Measurements from ENCODE around the gene PARP6.

The PARP6 gene

DNA sequence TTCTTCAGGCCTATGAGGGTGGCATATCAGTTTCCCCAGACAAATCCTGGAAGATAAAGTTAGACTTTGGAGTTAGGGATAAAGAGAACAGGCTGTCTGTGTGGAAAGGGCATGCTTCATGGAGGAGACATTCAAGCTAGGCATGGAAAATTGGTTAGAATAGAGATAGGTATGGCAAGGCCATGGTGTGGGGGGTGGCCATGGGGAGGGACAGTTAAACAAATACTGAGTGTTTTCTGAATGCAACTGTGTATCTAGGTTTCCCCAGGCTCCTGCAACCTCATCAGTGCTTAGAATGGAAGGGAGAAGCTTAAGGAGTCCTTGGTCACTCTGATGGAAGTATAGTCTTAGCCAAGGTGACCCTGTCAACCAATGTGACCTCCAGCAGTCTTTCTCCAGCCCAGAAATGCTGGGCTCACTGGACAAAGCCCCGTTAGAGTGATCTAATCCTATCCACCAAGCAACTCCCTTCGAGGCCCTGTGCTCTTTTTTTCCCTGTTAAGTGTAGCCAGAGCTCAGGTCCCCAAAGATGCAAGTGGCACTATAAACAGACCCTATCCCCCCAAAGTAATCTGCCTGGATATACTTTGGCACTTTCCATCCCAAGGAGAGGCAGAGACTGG, 35.9 kb downstream of the PARP6 start:
- in situ Hi-C loops (cut with MboI; ENCODE audit: low pct_unique_long_range_greater_than_20kb, low sequenced_read_pairs), result no loop called here

DNA sequence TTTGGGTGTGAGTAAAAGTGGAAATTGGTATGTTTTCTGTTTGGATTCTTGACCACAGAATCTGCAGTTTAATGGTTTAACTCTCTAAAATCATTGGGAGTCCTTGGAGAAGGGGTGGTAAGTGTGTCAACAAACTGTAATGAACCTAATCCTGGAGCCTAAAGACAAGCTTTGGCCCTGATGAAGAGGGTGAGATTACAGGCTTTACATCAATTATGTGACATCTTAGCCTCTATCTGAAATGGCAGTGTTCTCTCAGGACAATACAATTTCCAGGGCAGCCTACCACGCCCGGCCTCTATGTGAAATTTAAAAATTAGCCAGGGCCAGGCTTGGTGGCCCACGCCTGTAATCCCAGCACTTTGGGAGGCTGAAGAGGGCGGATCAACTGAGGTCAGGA, 37.1 kb downstream of the PARP6 start:
- in situ Hi-C loops (cut with MboI; ENCODE audit: low pct_unique_long_range_greater_than_20kb, low sequenced_read_pairs), result no loop called here
- no peak for DNase-seq

More for the DNA sequence above, 35.9 kb downstream of the PARP6 start:
- DNase-seq, result no peak

- in situ Hi-C loops (cut with MboI; ENCODE audit: low pct_unique_long_range_greater_than_20kb, low sequenced_read_pairs), result no loop called here
- DNase-seq, result no peak
These were observed 38.6 kb downstream of the PARP6 start for GRCh38 chr15:72233769-72234168.

- peak; percentile 59 for DNase-seq
- in situ Hi-C loops (cut with MboI; ENCODE audit: low pct_unique_long_range_greater_than_20kb, low sequenced_read_pairs), result no loop called here
These were observed 40.4 kb downstream of the PARP6 start for GRCh38 chr15:72231833-72232478.

- in situ Hi-C loops (cut with MboI; ENCODE audit: low pct_unique_long_range_greater_than_20kb, low sequenced_read_pairs), result no loop called here
- DNase-seq, result peak; percentile 99
These were observed 41.1 kb downstream of the PARP6 start, which contains the start of gene PKM for GRCh38 chr15:72231066-72231832. TSS of gene PKM (minus strand) at chr15:72231190. CDS start at chr15:72219097, 12,093 bp downstream.

- peak; percentile 94 for DNase-seq
- in situ Hi-C loops (cut with MboI; ENCODE audit: low pct_unique_long_range_greater_than_20kb, low sequenced_read_pairs), result no loop called here
These were observed 41.9 kb downstream of the PARP6 start for GRCh38 chr15:72230197-72231065.

- no peak for DNase-seq
- in situ Hi-C loops (cut with MboI; ENCODE audit: low pct_unique_long_range_greater_than_20kb, low sequenced_read_pairs), result no loop called here
These were observed 42.5 kb downstream of the PARP6 start for GRCh38 chr15:72229947-72230196.

DNA sequence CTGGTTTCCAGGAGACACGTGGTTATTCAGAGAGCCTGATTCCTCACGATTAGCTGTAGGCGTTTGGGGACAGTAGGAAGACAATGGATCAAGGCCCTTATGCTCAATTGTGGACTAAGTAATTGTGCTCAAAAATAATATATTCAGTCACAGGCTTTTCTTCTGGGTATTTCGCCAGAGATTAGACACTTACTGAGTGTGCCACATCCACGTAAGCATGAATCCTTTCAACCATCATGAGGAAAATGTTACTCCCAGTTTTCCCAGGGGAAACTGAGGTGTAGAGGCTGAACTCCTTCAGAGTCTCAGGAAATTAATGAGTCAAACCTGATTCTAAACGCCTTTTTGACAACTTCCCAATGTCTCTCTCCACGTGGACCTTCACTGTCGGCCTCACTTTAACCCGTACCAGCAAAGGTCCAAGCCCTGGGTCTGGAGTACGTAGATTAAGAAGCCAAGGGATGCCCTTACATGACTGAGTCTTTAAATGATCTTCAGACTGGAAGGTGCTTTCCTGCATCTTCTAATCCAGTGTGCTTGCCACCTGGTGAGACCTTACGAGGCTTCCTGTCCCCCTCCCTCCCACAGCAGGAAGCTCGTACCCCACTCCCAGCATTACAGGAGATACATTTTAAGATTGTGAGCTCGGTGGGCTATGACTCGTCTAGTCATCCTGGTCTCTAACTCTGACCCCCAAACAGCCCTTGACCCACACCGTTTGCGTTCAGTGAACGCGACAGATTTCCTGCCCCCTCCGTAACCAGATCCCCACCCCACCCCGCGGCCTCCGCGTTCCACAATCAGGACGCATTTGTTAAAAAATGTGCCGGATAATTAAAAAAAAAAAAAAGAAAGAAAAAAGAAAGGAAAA, 43.0 kb downstream of the PARP6 start:
- DNase-seq, result peak; percentile 49
- in situ Hi-C loops (cut with MboI; ENCODE audit: low pct_unique_long_range_greater_than_20kb, low sequenced_read_pairs), result no loop called here

DNA sequence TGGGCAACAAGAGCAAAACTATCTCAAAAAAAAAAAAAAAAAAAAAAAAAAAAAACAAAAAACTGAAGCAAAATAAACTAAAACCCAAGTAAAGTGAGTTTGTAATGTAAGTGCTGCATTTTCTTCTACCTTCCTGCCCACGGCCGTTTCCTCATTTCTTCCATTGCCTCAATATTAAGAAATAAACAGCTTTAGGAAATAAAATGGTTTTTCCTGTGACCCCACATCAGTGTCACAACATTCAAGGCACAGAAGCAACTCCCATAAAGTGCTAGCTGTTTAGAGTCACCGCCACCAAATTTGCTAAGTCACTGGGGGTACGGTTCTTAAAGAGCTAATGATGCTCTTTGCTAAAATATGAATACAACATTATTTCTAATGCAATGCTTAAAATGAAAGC, 44.6 kb downstream of the PARP6 start:
- in situ Hi-C loops (cut with MboI; ENCODE audit: low pct_unique_long_range_greater_than_20kb, low sequenced_read_pairs), result no loop called here
- no peak for DNase-seq

- DNase-seq, result no peak
- in situ Hi-C loops (cut with MboI; ENCODE audit: low pct_unique_long_range_greater_than_20kb, low sequenced_read_pairs), result no loop called here
These were observed 45.2 kb downstream of the PARP6 start for GRCh38 chr15:72227192-72227586.

GRCh38 chr15:72223278-72223677, 49.1 kb downstream of the PARP6 start:
- DNase-seq, result no peak
- in situ Hi-C loops (cut with MboI; ENCODE audit: low pct_unique_long_range_greater_than_20kb, low sequenced_read_pairs), result no loop called here

DNA sequence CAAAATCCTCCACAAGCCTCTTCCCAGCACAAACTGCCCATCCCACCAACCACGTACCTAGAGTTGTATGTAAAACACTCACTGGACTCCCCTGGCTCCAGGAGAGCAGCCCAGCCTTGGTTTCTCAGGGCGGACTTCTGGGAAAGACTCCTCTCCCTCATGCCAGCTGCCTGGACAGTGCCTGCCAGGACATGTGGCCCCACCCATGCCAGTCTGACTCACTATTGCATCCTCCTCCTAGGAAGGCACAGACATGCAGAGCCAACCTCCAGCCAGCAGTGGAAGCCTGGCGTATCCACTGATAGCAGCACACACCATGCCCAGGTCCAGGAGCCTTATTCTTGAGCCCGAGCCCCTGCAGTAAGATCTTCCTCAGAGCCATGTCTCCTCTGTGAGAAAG, 50.0 kb downstream of the PARP6 start:
- in situ Hi-C loops (cut with MboI; ENCODE audit: low pct_unique_long_range_greater_than_20kb, low sequenced_read_pairs), result no loop called here
- no peak for DNase-seq

DNA sequence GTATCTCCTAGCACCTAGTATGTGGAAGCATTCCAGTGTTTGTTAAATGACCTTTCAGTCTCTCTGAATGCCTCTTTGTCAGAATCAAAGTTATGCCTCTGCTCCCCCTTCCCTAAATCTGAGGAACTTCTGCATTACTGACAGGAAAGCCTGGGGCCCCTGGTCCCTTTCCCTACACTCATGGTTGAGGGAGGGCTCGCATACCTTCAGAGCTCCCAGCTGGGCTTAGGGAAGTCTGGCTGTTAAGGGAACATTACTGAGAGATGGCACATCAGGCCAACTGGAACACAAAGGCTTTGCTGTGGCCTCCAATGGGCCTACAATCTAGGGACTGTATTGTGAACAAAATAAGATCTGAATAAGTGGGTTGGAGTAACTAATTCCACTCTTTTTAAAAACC, 51.7 kb downstream of the PARP6 start:
- peak; percentile 51 for DNase-seq
- in situ Hi-C loops (cut with MboI; ENCODE audit: low pct_unique_long_range_greater_than_20kb, low sequenced_read_pairs), result no loop called here

GRCh38 chr15:72217216-72217615, 55.1 kb downstream of the PARP6 start:
- in situ Hi-C loops (cut with MboI; ENCODE audit: low pct_unique_long_range_greater_than_20kb, low sequenced_read_pairs), result no loop called here

GRCh38 chr15:72216079-72216478, 56.3 kb downstream of the PARP6 start:
- DNase-seq, result no peak
- in situ Hi-C loops (cut with MboI; ENCODE audit: low pct_unique_long_range_greater_than_20kb, low sequenced_read_pairs), result no loop called here

More at GRCh38 chr15:72217216-72217615, 55.1 kb downstream of the PARP6 start:
- no peak for DNase-seq

DNA sequence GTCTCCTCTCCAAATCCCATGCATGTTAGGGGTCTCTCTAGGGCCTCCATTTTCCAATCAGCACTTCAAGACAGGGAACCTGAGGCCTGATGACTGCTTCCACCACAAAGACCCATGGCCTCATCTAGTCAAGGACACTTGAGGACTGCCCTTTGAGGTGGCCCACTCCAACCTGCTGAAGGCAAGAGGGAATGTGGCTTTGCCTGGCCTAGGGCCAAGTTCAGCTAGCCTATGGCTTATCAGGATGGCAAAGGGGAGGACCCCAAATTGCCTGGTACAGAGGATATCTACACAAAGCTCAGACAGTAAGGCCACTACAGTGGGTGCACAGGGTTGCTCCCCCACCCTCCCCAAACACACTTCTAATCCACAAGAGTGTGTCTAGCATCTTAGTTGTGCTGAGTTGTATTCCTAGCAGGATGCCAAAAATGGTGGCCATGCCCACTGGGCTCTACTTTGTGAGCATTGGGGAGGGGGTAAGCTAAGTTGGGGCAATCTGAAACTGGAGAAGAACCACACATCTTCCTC, 64.7 kb downstream of the PARP6 start:
- no peak for DNase-seq
- in situ Hi-C loops (cut with MboI; ENCODE audit: low pct_unique_long_range_greater_than_20kb, low sequenced_read_pairs), result no loop called here

GRCh38 chr15:72206677-72207000, 65.7 kb downstream of the PARP6 start:
- in situ Hi-C loops (cut with MboI; ENCODE audit: low pct_unique_long_range_greater_than_20kb, low sequenced_read_pairs), result no loop called here
- no peak for DNase-seq

GRCh38 chr15:72205896-72206676, 66.3 kb downstream of the PARP6 start:
- in situ Hi-C loops (cut with MboI; ENCODE audit: low pct_unique_long_range_greater_than_20kb, low sequenced_read_pairs), result no loop called here
- DNase-seq, result no peak
